GM19467 (cell line): ENCODE data around the gene EFNA3.
A peak's percentile ranks its signal among the peaks of the same experiment; 100 is the strongest.

ENCODE experiments used
- ATAC-seq: cut with Tn5 transposase; IDR thresholded peaks from one replicate; pipeline ENCODE4 v1.9.1; 2021; ENCODE audit warnings: mild to moderate bottlenecking, moderate library complexity; ENCODE audit not compliant: unreplicated experiment

Gene EFNA3

DNA sequence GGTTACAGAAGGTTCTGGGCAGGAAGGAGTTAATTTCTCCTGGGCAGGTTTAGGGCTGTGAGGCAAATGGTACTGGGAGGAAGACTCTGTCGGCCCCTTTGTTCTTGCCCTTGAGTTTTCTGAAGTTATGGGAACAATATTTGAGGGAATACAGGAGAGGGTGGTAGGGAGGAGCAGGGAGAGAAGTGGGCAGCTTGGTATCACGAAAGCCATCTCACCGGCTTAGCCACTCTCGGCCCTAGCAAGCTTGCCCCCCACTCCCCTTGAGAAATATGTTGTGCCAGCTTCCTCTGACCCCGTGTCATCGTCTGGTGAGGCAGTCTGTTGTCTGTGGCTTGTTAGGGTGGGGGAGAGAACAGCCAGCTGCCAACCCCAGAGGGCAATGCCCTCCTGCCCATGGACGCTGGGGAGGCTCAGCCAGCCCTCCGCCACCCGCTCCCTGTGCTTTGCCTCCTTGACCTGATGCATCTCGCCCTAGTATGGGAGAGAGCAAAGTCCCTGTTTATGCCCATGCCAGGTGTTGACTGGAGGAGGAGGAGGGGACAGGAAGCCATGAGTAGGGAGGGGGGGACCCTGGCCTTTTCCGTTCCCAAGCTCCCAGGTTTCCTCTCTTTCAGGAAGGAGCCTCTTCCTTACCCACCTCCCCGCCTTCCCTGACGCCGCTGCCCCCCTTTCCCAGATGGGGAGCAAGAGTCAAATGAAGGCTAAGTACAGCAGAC is 50.3 kb downstream of the EFNA3 start:
- ATAC-seq, result no peak

DNA sequence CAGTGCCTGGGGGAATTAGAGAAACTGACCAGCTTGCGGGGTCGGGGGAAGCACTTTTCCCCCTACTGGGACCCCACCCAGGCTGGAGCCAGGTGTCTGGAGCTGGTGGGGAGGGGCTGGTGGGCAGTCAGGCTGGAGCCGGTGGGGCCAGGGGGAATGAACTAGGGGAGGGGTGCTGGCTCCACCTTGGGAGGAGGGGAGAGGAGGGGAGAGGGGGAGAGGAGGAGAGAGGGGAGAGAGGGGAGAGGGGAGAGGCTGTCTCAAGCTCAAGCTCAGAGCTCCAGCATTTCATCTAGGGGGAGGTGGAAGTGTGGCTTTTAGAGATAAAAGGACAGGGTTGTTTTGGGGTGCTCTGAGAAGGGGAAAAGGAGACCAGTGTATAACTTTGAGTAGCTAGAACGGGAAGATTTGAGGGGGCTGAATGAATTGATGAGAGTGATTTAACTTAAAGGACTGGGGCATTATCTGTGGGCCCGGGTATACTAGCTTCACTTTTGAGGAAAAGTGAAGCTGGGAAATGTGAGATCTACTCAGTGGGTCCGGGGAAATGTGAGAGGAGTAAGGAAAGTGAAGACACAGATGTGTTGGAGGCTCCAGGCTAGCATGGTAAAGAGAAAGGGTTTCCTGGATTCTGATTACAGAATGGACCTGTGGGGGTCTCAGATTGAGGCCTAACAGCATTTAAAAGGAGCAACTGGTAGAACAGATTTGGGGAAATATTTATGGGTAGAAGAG is 51.8 kb downstream of the EFNA3 start:
- ATAC-seq, result no peak

DNA sequence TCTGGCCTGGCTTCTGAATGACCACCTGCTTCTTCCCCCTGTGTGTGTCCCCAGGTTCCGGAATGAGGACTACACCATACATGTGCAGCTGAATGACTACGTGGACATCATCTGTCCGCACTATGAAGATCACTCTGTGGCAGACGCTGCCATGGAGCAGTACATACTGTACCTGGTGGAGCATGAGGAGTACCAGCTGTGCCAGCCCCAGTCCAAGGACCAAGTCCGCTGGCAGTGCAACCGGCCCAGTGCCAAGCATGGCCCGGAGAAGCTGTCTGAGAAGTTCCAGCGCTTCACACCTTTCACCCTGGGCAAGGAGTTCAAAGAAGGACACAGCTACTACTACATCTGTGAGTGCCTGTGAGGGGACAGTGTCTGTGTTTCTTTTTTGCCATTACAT is 52.6 kb downstream of the EFNA3 start:
- no peak for ATAC-seq

DNA sequence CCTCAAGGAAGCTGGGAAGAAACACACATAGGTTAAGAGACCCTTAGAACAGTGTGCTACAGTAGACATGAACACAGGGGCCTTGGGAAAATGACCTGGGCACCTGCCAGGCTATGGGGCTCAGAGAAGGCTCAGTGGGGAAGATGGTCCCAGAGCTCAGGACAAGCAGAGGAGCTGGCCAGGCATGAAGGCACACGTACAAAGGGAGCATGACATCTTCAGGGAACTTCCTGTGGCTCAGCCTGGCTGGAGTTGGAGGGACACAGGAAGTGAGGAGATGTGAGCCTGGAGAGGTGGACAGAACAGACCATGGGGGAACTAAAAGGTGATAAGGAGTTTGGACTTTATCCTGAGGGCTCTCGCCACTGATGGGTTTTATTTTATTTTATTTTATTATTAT is 53.2 kb downstream of the EFNA3 start:
- no peak for ATAC-seq

DNA sequence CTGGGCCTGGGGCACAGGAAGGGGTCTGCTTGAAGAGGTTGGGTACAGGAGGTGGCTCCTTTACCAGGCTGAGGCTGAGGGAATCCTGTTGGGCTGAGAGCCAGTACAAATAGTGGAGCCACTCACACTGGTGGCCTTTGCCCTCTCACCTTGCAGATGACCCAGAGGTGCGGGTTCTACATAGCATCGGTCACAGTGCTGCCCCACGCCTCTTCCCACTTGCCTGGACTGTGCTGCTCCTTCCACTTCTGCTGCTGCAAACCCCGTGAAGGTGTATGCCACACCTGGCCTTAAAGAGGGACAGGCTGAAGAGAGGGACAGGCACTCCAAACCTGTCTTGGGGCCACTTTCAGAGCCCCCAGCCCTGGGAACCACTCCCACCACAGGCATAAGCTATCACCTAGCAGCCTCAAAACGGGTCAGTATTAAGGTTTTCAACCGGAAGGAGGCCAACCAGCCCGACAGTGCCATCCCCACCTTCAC is 55.2 kb downstream of the EFNA3 start:
- ATAC-seq, result no peak

DNA sequence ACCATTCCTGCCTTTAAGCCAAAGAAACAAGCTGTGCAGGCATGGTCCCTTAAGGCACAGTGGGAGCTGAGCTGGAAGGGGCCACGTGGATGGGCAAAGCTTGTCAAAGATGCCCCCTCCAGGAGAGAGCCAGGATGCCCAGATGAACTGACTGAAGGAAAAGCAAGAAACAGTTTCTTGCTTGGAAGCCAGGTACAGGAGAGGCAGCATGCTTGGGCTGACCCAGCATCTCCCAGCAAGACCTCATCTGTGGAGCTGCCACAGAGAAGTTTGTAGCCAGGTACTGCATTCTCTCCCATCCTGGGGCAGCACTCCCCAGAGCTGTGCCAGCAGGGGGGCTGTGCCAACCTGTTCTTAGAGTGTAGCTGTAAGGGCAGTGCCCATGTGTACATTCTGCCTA is 55.7 kb downstream of the EFNA3 start:
- ATAC-seq, result no peak

DNA sequence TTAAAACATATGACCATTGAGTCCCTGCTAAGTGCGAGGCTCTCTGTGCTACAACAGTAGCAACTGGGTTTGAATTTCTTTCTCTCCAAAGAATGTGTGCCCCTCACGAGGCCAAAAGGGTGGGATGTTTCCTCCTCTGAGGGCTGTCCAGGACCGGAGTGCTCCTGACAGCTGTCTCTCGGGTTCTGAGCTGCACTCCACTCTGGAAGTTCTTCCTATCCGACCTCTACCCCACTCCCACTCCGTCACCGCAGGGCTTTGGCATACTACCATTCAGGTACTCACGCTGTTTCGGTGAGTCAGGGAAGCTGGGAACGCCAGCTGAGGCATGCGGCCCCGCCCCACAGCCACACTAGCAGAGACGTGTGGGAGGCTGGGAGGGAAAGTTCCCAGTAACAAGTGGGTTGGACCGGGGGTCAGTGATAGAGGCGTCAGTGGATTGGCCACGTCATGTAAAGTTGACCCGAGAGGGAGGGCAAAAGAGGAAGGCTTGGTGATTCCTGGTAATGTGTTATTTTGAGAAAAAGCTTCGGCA is 56.3 kb downstream of the EFNA3 start:
- ATAC-seq, result no peak

DNA sequence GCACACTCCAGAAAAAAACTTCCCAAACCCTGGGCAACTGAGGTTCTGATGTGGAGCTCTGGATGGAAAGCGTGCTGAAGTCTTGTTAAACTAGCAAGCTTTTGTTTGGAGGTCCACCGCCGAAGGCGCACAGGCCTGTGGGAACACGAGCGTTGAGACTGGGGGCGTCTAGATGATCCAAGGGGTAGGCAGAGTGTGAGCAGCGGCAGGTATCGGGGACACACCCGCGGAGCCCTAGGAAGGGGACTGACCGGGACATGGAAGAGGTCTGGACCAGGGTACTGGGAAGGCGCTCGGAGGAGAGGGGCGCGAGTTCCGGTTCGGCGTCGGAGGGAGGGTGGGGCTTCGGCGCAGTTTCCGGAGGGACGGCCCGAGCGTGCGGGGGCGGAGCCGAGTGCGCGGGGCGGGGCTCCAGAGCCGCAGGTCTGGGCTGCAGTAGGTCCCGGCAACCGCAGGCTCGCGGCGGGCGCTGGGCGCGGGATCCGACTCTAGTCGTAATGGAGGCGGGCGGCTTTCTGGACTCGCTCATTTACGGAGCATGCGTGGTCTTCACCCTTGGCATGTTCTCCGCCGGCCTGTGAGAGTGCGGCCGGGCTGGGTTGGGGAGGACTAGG is 56.9 kb downstream of the EFNA3 start, which contains the start of gene SLC50A1:
SLC50A1 (plus strand) TSS at position 438 of the 614 bp plus-strand sequence; CDS start at position 498, 60 bp downstream.
- ATAC-seq, result peak; percentile 83

DNA sequence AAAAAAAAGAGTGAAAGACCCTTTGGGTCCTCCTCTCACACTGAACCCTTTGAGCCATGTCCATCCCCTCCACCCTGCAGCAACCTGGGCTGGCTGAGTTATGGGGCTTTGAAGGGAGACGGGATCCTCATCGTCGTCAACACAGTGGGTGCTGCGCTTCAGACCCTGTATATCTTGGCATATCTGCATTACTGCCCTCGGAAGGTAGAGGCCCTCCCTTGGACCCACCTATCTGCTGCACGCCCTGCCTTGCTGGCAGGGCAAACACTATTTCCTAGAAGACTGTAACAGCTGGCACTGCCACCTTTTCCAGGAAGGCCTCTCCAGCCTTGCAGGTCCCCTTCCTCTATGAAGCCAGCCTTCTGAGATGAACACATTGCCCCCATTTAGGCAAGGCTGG is 58.1 kb downstream of the EFNA3 start:
- no peak for ATAC-seq
